Chondrocyte (in vitro differentiated cells): ENCODE measurements around the gene PPCDC. TPM values are rescaled to one million over a fixed set of nuclear protein-coding genes. Genes with fewer than 3 reads are reported as not detected.
A peak's percentile ranks its signal among the peaks of the same experiment; 100 is the strongest.

Source experiments
- DNase-seq: peaks from one replicate; pipeline ENCODE4 v3.0.0; 2021; ENCODE audit warnings: mixed read lengths, low spot score
- H3K27ac Mint-ChIP-seq: one replicate; pipeline ENCODE4 v1.8.0; 2021; ENCODE audit warnings: mild to moderate bottlenecking, moderate library complexity, mixed read lengths; ENCODE audit not compliant: unreplicated experiment
- H3K27me3 Mint-ChIP-seq: 2 replicates; pipeline ENCODE4 v1.8.0; 2021; ENCODE audit warnings: low read depth, mixed read lengths
- H3K36me3 Mint-ChIP-seq: 2 replicates; pipeline ENCODE4 v1.8.0; 2021; ENCODE audit warnings: low read depth, mixed read lengths
- H3K4me1 Mint-ChIP-seq: 2 replicates; pipeline ENCODE4 v1.8.0; 2021; ENCODE audit warnings: low read depth, mild to moderate bottlenecking, mixed read lengths
- H3K4me3 Mint-ChIP-seq: one replicate; pipeline ENCODE4 v1.8.0; 2021; ENCODE audit warnings: mild to moderate bottlenecking, moderate library complexity, mixed read lengths; ENCODE audit not compliant: unreplicated experiment
- H3K9me3 Mint-ChIP-seq: 2 replicates; pipeline ENCODE4 v1.8.0; 2021; ENCODE audit warnings: low read depth, mixed read lengths
- CTCF ChIP-seq: fragments of 200-600 bp; sonication (generic); IDR thresholded peaks from 2 replicates; pipeline ENCODE4 v1.5.0; 2021; ENCODE audit warnings: antibody characterized with exemption, mild to moderate bottlenecking, moderate library complexity
- total RNA-seq: library from RNA; stranded (reverse); gene quantifications from 3 replicates; pipeline ENCODE4 v1.2.1, GENCODE V29; 2021

The PPCDC gene
- total RNA-seq, 1 donor from 2014 or later: 7.3 TPM

GRCh38 chr15:75048394-75048793 is 25.0 kb downstream of the PPCDC start:
- no peaks in the 10 kb centered on the region for H3K27me3 Mint-ChIP-seq
- peak; percentile 81 for DNase-seq
- no peak overlapping the region for H3K4me3 Mint-ChIP-seq
- H3K9me3 Mint-ChIP-seq: no peaks in the 10 kb centered on the region
- peaks cover 5% of the 10 kb centered on the region for H3K36me3 Mint-ChIP-seq
- peak overlapping the region; percentile 8 for H3K27ac Mint-ChIP-seq
- TF ChIP-seq CTCF: no peak
- H3K4me1 Mint-ChIP-seq: peaks cover 58% of the 10 kb centered on the region

- no peaks in the 10 kb centered on the region for H3K9me3 Mint-ChIP-seq
- peak overlapping the region; percentile 36 for H3K27ac Mint-ChIP-seq
- TF ChIP-seq CTCF: no peak
- H3K4me1 Mint-ChIP-seq: peaks cover 48% of the 10 kb centered on the region
- no peak overlapping the region for H3K4me3 Mint-ChIP-seq
- H3K27me3 Mint-ChIP-seq: no peaks in the 10 kb centered on the region
- peaks cover 5% of the 10 kb centered on the region for H3K36me3 Mint-ChIP-seq
- DNase-seq: peak; percentile 52
These were observed 26.0 kb downstream of the PPCDC start for GRCh38 chr15:75049392-75049791.

GRCh38 chr15:75050283-75050682 is 26.9 kb downstream of the PPCDC start:
- Mint-ChIP-seq H3K27me3 (no peaks in the 10 kb centered on the region), H3K36me3 (peaks cover 5% of the 10 kb centered on the region), H3K9me3 (no peaks in the 10 kb centered on the region), H3K4me3 (no peak overlapping the region), H3K27ac (no peak overlapping the region), H3K4me1 (peaks cover 39% of the 10 kb centered on the region)
- no peak for TF ChIP-seq CTCF
- DNase-seq: peak; percentile 46

- no peaks in the 10 kb centered on the region for H3K9me3 Mint-ChIP-seq
- no peak for TF ChIP-seq CTCF
- H3K36me3 Mint-ChIP-seq: peaks cover 5% of the 10 kb centered on the region
- DNase-seq: peak; percentile 62
- no peaks in the 10 kb centered on the region for H3K27me3 Mint-ChIP-seq
- H3K4me3 Mint-ChIP-seq: no peak overlapping the region
- no peak overlapping the region for H3K27ac Mint-ChIP-seq
- peaks cover 33% of the 10 kb centered on the region for H3K4me1 Mint-ChIP-seq
These were observed 27.8 kb downstream of the PPCDC start for GRCh38 chr15:75051191-75051608.

GRCh38 chr15:75051711-75052110 is 28.3 kb downstream of the PPCDC start:
- Mint-ChIP-seq H3K27me3 (no peaks in the 10 kb centered on the region), H3K27ac (no peak overlapping the region), H3K9me3 (no peaks in the 10 kb centered on the region), H3K4me3 (no peak overlapping the region), H3K4me1 (peaks cover 28% of the 10 kb centered on the region), H3K36me3 (peaks cover 5% of the 10 kb centered on the region)
- DNase-seq: peak; percentile 49
- no peak for TF ChIP-seq CTCF
